Loucy (cell line): Measurements from ENCODE around the gene C10orf71.

Experiments
- CTCF ChIP-seq: fragments of 200-600 bp; sonication (generic); conservative IDR thresholded peaks from 2 replicates; pipeline ENCODE4 v1.5.1; 2014; ENCODE audit warnings: mild to moderate bottlenecking, antibody characterized with exemption, low read length
- EZH2phosphoT487 ChIP-seq: fragments of 200-600 bp; IDR thresholded peaks from 2 replicates; pipeline ENCODE4 v1.6.1; 2018; ENCODE audit warnings: antibody characterized with exemption, mild to moderate bottlenecking, moderate library complexity, borderline replicate concordance

- TF ChIP-seq CTCF (no peak), EZH2phosphoT487 (no peak)
Measured at GRCh38 chr10:49348593-49348992, 49.6 kb downstream of the C10orf71 start.
